Measurements from ENCODE around the gene TXLNG.

DNA sequence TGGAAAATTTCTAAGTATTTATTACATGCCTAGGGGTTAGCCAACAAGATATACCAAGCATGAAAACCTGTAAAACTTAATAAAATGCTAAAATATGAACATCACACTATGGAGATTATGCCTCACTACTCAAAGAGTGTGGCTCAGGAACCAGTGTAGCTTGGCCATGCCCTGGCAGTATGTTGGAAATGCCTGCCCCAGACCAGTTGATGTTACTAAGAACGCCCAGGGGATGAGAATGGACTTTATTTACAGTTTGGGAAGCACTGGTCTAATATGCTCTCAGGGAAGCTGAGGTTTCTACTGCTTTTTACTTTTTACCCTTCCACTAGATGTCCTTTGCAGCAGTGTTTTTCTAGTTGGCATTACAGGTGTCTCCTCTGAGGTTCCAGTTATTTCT is 23.7 kb upstream of the TXLNG start:
- TF ChIP-seq CTCF (IDR thresholded peaks at IDR 0.05) = no peak
- TF ChIP-seq POLR2A (IDR thresholded peaks at IDR 0.05) = no peak

Measured in testis (tissue), 2 donors.